Medulla oblongata (tissue), 1 donor: ENCODE results near the gene USP32.
"Not testable (repeated sequence)": the region's sequence is repeated elsewhere in the genome, so short reads cannot be mapped to it uniquely, and the experiment has no call there.

Experiments
- DNase-seq: peaks from one replicate; pipeline ENCODE4 v3.0.0-alpha.2; 2015; ENCODE audit errors: extremely low spot score

USP32 gene

DNA sequence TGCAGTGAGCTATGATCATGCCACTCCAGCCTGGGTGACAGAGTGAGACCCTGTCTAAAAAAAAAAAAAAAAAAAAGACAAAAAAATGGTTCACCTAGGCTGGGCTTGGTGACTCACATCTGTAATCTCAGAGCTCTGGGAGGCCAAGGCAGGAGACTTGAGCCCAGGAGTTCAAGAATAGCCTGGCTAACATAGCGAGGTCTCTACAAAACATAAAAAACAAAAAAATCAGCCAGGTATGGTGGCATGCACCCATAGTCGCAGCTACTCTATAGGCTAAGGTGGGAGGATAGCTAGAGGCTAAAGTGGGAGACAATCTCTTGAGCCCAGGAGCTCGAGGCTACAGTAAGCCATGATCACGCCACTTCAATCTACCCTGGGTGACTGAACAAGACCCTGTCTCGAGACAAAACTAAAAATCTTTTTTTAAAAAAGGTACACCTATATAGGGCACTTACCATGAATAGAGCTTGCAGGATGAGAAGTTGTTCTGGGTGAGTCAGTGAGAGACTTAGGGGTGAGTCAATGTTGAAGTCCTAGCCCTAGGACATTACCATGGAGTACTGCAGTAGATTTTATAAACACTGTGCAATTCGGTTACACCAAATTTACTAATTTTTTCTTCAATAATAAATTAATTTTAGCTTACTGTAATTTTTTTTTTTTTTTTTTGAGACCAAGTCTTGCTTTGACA, 19.0 kb downstream of the USP32 start:
- DNase-seq, result no peak

DNA sequence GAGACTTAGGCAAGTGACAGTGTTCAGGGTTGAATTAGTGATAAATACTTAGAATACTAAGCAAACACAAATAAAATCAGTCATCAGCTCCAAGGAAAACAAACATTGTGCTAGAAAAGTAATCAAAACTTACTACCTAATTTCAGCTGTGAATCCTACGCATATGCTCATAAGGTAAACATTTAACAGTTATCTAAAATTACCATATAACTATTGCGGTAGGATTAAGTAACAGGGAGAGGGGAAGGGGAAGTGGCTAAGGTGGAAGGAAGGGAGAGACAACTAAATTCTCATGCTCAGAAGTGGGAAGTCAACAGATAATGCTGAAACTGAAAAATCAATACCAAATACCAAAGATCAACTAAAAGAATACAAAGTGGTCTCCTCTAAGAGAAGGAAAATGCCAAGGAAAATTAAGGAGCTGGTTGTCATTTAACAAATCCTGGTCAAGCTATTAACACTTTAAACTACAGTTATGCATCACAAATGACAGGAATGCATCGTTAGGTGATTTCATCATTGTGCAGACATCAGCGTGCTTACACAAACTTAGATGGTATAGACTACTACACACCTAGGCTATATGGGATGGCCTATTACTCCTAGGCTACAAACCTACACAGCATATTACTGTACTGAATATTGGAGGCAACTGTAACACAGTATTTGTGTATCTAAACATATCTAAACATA, 20.0 kb downstream of the USP32 start:
- no peak for DNase-seq

DNA sequence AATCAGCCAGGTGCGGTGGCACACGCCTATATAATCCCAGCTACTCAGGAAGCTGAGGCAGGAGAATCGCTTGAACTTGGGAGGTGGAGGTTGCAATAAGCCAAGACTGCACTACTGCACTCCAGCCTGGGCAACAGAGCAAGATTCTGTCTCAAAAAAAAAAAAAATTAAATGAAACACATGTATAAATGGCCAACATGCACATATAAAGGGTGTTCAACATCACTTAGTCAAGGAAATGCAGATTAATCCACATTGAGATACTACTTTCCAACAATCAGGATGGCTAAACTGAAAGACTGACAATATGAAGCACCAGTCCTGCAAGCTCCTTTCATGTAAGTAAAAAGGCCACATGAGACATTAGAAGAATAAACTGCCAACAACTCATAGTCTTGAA, 20.5 kb downstream of the USP32 start:
- DNase-seq, result no peak

DNA sequence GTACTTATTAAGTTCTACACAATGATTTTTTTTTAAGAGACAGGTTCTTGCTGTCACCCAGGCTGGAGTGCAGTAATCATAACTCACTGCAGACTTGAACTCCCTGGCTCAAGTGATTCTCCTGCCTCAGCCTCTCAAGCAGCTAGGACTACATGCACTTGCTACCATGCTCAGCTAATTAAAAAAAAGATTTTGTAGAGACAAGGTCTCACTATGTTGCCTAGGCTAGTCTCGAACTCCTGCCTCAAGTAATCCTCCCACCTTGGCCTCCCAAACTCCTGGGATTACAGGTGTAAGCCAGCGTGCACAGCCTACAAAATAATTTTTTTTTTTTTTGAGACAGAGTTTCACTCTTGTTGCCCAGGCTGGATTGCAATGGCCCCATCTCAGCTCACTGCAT, 22.2 kb downstream of the USP32 start:
- DNase-seq, result no peak

DNA sequence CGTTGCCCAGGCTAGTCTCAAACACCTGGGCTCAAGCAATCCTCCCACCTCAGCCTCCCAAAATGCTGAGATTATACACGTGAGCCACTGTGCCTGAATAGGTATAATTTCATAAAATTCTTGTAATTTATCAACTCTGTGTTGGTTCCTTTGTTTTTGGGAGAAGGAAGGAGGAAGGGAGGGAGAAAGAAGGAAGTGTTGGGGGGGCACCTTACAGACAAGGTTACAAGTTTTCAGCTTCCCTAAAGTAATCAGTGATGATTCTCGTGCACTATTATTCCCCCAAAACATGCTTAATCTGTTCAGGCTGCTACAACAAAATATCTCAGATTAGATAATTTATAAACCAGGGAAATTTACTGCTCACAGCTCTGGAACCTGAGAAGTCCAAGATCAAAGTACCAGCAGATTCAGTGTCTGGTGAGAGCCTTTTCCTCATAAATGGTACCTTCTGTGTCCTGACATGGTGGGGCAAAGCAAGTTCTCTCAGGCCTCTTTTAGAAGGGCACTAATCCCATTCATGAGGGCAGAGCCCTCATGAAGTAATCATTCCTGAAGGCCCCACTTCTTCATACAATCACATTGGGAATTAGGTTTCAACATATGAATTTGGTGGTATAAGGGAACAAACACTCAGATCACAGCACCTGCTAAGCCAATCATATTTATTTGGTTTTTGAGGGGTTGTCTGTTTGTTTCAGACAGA, 28.1 kb downstream of the USP32 start:
- DNase-seq, result no peak

DNA sequence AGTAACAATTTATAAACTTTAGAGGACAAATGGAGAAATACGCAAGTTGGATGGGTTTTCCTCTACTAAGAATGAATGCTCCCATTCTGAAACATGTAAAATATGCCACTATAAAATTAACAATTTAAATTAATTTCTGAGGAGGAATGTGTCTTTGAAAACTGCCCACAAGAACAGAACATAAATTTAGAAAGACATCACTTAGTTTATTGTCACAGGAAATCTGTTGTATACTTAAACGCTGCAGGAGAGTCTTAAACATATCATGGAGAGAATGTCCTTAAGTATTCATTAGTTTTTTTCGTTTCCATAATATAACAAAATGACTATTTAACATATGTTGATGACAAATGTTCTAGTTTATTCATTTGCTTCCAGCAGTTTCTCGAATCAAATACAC, 29.6 kb downstream of the USP32 start:
- DNase-seq, result no peak

DNA sequence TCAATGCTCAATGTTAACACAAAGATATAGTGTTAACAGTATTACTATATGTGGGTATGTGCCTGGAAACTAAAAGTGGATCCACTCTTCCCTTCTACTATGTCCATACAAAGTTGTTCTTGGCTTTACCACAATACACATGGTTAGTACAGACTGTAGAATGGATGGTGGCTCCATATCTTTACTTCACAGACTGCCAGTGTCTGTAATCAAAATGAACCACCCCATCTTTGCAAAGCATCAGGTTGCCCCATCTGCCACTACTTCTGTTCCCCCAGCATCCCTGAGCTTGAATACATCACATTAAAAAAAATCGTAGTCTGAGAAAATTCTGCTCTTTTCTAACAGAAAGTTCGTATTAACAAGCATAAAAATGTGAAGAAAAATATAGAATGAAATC, 30.0 kb downstream of the USP32 start:
- no peak for DNase-seq

DNA sequence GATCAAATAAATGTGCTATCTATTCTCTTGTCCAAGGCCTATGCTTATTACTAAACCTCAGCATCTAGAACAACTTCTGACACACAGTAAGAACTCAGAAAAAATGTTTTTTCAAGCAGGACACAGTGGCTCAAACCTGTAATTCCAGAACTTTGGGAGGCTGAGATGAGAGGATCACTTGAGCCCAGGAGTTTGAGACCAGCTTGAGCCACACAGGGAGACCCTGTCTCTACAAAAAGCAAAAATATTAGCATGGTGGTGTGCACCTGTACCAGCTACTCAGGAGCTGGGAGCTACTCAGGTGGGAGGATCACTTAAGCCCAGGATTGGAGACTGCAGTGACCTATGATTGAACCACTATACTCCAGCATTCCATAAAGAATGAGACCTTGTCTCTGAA, 32.5 kb downstream of the USP32 start:
- no peak for DNase-seq

DNA sequence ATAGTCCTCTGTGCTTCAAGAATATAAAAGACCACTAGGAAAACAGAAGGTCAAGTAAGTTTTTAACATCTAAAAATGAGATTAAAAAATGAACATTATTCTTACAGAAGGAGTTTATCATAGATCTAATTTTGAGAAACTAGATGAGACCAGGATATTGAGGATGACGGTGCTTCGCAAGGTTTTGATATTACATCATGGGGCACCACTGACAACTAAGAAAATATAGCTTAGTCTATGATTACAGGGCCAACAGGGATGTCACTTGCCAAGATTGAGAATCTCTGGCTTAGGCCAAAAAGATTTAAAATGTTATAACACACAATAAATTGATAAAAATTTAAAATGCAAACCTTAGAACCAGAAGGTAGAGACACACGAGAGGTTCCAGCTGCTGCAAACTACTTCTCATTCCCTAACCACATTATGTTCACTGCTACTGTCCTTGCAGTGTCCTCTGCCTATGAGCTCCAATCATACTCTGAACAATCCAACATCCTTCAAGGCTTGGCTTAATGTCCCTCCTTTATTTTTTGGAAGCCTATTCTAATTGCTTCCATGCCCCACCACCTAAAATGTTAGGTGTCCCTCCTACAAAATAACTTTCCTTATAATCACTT, 33.2 kb downstream of the USP32 start:
- DNase-seq, result no peak

DNA sequence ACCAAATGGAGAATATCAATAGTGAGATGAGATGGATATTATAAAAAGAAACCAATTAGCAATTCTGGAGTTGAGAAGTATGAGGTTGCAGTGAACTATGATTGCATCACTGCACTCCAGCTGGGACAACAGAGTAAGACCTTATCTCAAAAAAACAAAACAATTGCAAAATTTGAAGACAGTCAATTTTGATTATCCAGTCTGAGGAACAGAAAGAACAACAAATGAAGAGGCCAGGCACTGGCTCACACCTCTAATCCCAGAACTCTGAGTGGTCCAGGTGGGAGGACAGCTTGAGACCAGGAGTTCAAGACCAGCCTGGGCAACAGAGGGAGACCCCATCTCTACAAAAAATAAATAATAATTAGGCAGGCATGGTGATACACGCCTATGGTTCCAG, 35.0 kb downstream of the USP32 start:
- DNase-seq, result no peak

DNA sequence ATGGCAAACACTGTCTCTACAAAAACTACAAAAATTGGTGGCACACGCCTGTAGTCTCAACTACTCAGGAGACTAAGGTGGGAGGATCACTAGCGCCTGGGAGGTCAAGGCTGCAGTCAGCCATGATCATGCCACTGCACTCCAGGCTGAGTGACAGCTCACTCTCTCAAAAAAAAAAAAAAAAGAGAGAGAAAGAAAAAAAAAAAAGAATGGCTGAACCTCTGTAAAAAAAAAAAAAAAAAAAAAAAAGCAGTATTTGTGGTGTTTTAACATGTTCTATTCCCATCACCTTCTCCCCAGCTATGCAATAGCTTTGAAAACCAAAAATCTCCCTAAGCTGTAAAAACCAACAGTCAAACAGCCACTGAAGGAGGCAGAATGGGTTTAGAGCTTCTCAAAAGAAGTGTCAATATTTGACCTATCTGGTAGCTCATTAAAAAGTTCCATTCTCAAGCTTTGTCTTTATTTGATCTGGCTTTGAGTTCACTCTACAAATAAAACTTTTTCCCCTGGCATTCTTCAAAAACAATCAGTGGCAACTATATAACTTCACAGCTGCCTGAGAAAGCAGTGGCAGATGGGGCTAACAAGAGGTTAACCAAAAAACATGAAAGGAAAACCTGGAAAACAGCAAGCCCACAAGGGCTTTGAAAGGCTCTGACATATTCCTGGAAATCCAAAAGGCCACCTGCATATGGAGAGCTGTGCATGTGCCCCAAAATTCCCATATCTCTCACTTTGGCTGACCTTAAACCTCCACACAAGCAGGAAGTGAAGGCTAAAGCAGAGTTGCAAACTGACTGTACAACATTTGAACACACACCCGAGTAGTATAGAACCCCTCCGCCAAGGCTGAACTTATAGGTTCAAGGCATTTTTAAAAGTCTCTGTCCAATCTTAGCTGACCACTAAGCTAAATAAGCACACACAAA, 36.0 kb downstream of the USP32 start:
- DNase-seq, result no peak

DNA sequence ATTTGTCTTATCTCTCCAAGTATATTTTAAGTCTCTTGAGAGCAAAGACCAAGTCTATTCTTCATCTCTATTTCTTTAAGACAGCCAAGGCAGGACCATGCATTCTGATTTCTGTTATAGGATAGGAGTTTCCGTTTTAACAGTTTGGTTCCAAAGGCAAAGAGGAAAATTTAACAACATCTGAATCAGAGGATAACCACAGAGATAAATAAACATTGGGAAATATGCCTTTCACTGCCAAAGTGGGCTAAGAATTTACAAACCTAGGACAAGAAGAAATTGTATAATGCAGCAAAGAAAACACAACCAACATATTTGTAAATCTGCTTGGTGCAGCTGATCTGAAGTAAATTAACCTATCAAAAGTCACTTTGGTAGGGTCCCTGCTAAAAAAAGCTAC, 37.7 kb downstream of the USP32 start:
- no peak for DNase-seq

DNA sequence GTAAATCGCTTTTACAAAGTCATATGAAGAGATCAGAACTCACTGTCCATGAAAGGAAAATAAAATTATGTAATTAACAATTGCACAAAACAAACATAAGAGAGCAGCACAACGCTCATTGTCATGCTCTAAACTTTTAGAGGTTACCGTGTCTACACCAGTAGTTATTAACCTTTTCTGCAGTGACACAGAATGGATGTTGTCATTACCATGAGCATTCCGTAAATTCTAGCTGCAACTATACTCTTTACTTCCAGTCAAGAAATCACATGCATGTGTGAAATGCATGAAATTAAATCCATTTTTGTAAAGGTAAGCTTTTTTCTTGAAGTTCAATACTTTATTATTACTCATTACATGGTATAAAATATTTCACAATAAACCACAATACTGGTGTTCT, 38.2 kb downstream of the USP32 start:
- no peak for DNase-seq

DNA sequence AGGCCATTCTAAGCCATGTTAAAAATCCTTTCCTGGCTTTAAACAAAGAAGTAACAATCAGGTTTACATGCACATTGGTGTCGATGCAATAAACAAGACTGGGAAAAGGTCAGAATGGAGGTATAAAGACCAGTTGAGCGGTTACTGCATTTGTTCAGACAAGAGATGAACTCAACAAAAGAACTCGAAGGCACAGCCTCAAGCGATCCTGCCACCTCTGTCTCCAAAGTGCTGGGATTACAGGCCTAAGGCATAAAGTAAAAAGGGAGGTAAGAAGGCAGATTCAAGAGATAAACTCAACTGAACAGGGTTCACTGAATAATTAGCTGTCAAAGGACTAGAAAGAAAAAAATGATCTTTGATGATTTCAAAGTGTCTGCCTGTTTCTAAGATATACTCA, 39.4 kb downstream of the USP32 start:
- no peak for DNase-seq

DNA sequence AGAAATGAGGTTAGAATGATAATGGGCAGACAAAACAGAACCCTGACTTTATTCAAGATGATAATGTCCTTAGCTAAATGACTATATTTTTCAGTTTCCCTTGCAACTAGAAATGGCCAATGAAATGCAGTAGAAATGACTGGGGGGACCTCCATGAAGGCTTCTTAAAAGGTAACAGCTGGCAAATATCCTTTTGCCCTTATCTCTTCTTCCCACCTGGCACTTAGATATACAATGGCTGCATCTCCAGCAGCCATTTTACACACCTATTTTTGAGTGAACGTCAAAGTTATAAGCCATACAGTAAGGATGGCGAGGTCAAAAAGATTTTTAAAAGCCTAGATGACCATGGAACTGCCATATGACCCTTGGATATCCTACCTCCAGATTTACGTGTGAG, 39.9 kb downstream of the USP32 start:
- DNase-seq, result no peak

DNA sequence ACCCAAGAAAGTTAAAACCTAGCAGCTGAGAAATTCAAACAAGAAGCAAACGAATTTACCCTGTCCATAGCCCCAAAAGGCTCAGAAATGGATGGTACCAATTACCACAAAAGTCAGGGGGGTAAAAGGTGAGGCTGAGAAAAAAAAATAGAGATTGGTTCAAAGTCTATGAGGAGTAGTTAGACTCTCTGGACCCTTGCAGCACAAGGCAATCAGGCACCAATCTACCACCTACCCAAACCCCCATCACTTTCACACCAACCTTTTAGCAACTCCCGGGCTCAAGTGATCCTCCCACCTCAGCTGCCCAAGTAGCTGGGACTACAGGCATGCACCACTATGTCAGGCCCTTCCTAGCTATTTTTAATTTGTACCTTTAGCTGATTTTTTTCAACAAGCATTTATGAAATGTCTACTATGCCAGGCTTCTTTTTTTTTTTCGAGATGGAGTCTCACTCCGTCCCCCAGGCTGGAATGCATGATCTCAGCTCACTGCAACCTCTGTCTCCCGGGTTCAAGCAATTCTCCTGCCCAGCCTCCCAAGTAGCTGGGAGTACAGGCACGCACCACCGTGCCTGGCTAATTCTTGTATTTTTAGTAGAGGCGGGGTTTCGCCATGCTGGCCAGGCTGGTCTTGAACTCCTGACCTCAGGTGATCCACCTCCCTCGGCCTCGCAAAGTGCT, 40.8 kb downstream of the USP32 start:
- DNase-seq, result no peak

DNA sequence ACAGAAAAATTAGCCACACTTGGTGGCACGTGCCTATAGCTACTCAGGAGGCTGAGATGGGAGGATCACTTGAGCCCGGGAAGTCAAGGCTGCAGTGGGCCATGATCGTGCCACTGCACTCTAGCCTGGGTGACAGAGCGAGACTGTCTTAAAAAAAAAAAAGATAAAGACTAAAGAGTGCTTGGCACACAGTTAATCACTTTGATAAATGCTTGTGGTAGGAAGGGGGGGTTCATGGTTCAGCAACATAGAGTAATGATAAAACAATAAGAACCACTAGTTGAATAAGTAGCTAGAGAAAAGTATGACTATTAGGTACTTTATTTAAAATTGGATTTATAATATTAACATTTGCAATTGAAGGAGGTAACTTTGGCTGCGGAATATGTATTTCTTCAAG, 43.3 kb downstream of the USP32 start:
- no peak for DNase-seq

DNA sequence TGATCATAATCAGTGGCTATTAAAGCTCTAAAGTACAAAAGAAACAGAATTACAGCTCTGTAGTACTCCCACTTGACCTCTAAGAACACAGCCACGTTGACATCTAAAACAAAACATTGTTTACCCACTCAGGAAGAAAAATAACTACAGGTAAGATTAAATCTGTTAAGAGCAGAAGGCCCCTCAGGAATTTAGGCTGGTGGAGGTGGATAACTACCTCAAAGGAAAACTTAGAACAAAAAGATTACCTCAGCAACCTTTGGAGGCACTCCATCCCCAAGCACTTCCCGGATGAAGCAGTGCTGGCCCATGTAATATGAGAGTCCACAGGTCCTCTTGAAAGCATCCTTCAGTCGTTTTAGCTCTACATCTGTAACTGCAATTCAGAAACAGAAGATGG, 46.7 kb downstream of the USP32 start:
- DNase-seq, result no peak

DNA sequence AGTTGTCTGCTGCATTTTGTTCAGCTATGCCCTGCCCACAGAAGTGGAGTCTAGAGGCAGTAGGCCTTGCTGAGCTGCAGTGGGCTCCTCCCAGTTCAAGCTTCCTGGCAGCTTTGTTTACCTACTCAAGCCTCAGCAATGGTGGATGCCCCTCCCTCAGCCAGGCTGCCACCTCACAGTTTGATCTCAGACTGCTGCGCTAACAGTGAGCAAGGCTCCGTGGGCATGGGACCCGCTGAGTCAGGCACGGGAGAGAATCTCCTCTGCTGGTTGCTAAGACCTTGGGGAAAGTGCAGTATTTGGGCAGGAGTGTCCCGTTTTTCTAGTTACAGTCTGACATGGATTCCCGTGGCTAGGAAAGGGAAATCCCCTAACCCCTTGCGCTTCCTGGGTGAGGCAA, 49.4 kb downstream of the USP32 start:
- not testable (repeated sequence) for DNase-seq

DNA sequence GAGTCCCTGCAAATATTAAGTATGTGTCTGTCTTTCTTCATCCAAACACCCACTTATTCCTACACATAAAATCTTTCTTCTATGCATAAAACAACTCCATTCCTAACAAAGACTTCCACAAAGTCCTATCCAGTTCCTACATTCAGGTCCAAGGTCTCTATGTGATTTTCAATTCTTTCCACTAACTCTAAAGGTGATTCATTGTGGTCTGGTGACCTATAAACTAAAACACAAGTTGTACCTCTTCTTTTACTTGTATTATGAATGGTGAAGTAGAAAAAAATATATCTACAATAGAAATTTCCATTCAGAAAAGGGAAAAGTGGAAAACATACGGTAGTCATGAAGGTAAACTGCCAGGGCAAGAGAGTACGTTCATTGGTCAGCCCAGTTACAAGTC, 56.6 kb downstream of the USP32 start:
- no peak for DNase-seq

DNA sequence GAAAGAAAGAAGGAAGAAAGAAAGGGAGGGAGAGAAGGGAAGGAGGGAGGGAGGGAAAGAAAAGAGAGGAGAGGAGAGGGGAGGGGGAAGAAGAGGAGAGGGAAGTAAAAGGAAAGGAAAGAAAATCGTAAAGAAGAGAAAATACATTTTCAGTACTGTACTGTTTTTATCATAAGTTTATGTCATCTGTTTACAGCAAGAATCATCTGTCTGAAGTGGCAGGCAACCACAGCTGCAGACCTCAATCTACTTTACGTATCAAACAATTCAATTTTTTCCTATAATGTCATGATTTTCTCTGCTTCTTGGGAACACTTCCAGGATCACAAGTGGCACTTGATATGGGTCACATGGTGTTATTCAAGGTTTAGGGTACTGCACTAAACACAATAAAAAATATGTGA, 58.3 kb downstream of the USP32 start:
- DNase-seq, result no peak
